Brain microvascular endothelial cell (primary cell): ENCODE measurements around the gene HOXB3.
A peak's percentile ranks its signal among the peaks of the same experiment; 100 is the strongest.

ENCODE experiments used
- DNase-seq: peaks from one replicate; pipeline ENCODE4 v3.0.0-alpha.2; 2020
- H3K27ac ChIP-seq: fragments of 250-450 bp; sonication (Bioruptor Pico); 2 replicates; pipeline ENCODE4 v1.5.1; 2020; ENCODE audit warnings: mild to moderate bottlenecking, moderate library complexity
- H3K27me3 ChIP-seq: fragments of 250-450 bp; sonication (Bioruptor Pico); replicated peaks from 2 replicates; pipeline ENCODE4 v1.5.1; 2020; ENCODE audit warnings: mild to moderate bottlenecking
- H3K36me3 ChIP-seq: fragments of 250-450 bp; sonication (Bioruptor Pico); replicated peaks from 2 replicates; pipeline ENCODE4 v1.5.1; 2020; ENCODE audit warnings: mild to moderate bottlenecking
- H3K4me3 ChIP-seq: 2 replicates; pipeline ENCODE4 v1.5.1; 2011; ENCODE audit warnings: low read depth, mild to moderate bottlenecking, control low read depth, low read length, moderate library complexity
- in situ Hi-C: cut with HindIII; loops from 2 replicates; pipeline ENCODE4 v1.10.0; 2017; ENCODE audit warnings: low sequenced_read_pairs, low pct_ligation_motif_present
- TF ChIP-seq, protein P1 (sequence below): IDR thresholded peaks from 2 replicates; pipeline ENCODE4 v1.5.1; 2011; ENCODE audit warnings: low read depth, mild to moderate bottlenecking, moderate library complexity, low read length, control low read depth, inconsistent platforms; ENCODE audit errors: missing control alignments

The HOXB3 gene

GRCh38 chr17:48596735-48597527 lies 6.9 kb upstream of the HOXB3 start:
- no peak overlapping the region for H3K27ac ChIP-seq
- no peak for DNase-seq
- H3K4me3 ChIP-seq, result peak overlapping the region; percentile 51
- TF ChIP-seq, protein P1, sequence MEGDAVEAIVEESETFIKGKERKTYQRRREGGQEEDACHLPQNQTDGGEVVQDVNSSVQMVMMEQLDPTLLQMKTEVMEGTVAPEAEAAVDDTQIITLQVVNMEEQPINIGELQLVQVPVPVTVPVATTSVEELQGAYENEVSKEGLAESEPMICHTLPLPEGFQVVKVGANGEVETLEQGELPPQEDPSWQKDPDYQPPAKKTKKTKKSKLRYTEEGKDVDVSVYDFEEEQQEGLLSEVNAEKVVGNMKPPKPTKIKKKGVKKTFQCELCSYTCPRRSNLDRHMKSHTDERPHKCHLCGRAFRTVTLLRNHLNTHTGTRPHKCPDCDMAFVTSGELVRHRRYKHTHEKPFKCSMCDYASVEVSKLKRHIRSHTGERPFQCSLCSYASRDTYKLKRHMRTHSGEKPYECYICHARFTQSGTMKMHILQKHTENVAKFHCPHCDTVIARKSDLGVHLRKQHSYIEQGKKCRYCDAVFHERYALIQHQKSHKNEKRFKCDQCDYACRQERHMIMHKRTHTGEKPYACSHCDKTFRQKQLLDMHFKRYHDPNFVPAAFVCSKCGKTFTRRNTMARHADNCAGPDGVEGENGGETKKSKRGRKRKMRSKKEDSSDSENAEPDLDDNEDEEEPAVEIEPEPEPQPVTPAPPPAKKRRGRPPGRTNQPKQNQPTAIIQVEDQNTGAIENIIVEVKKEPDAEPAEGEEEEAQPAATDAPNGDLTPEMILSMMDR, result no peak
- no peaks in the 10 kb centered on the region for H3K36me3 ChIP-seq
- in situ Hi-C loops, result no loop called here
- peaks cover 96% of the 10 kb centered on the region for H3K27me3 ChIP-seq

DNA sequence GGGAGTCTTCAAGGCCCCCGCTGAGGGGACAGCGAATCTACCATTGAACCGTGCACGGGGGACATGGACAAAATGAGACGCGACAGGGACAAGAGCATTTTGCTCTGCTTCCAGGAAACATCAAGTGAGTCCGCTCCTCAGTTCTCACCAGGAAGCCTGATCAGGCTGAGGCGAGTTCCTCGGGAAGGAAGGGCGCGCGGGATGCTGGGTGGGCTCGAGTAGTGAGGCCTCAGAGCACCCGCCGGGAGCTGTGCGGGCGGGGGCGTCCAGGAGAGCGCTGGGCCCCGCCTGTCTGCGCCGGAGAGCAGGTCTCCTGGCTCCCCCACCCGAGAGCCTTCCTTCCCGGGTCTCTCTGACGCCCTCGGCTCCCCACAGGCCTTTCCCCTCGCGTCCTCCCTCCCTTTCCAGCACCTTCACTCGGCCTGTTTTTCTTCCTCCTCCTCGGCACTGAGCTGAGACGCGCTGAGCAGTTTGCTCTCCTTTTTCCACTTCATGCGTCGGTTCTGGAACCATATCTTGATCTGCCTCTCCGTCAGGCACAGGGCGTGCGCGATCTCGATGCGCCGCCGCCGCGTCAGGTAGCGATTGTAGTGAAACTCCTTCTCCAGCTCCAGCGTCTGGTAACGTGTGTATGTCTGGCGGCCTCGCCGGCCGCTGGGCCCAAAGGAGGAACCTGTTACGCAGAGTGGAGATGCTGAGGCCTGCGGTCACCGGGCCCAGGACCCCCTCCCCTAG lies 6.1 kb upstream of the HOXB3 start:
- TF ChIP-seq, protein P1, result no peak
- Histone ChIP-seq H3K27me3 (peaks cover 96% of the 10 kb centered on the region), H3K4me3 (peak overlapping the region; percentile 51), H3K27ac (no peak overlapping the region), H3K36me3 (no peaks in the 10 kb centered on the region)
- no peak for DNase-seq
- in situ Hi-C loops, result no loop called here

DNA sequence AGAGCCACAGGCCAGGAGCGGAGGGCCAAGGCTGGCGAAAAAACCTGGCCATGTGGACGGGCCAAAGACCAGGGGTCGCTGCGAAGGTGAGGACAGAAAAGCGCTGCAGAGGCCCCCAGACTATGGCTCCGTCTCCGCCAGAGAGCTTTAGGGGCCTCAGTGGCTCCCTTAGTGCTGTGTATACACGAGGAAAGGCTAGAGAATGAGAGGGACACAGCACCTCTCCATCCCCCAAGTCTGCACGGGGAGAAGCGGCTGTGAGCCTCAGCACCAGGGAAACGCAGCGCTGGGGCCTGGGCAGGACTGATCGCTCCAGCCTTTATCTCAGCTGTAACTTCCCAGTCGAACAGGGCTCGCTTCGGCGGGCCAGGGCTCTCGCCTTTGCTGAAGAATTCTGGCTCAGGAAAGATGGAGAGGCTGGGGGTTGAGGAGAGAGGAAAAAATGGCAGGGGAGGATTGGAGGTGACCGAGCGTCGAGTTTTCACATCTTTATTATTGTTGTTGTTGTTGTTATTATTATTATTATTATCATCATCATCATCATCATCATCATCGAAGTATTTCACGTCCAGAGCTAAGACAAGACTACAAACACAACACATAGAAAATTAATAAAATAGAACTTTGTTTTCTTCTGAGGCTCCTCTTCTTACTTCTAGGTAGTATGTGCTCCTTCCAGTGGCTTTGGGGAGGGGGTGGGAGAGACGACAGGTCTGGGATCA lies 5.4 kb upstream of the HOXB3 start:
- no peaks in the 10 kb centered on the region for H3K36me3 ChIP-seq
- no peak overlapping the region for H3K27ac ChIP-seq
- in situ Hi-C loops, result no loop called here
- TF ChIP-seq, protein P1, result no peak
- H3K27me3 ChIP-seq, result peaks cover 95% of the 10 kb centered on the region
- DNase-seq, result no peak
- no peak overlapping the region for H3K4me3 ChIP-seq

GRCh38 chr17:48594538-48595277 lies 4.7 kb upstream of the HOXB3 start:
- no peak overlapping the region for H3K27ac ChIP-seq
- peaks cover 95% of the 10 kb centered on the region for H3K27me3 ChIP-seq

DNA sequence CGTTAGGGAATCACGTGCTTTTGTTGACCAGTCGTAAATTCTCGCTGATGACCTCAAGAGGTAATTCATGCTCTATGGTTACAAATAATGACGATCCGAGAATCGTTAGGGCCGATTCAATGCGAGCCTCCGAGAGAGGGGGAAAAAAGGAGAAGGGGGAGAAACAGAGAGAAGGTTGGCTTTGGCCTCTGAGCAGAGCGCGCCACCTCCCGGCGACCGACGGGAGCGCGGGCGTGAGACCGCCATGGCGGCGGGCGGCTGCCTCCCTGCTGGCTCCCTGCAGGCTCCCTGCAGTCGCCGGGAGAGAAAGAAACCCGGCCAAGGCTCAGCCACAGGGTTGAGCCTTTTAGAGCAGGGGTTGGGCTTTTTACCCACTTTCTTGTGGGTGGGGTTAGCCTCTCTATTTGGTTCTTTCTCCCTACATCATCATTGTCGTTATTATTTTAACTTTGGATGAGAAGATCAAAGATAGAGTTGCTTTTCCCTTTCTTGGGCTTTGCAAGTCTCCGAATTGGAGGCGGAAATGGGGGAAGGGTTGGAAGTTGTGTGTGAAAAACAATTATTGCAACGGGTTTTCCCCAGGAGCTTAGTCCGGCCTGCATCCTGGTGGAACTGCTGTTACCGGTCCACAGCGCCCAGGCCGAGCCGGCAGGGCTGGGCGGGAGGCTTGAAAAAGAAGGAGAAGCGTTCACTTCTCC lies 3.9 kb upstream of the HOXB3 start:
- in situ Hi-C loops, result no loop called here

More at GRCh38 chr17:48594538-48595277, 4.7 kb upstream of the HOXB3 start:
- no peaks in the 10 kb centered on the region for H3K36me3 ChIP-seq
- H3K4me3 ChIP-seq, result no peak overlapping the region
- TF ChIP-seq, protein P1, result no peak
- no peak for DNase-seq
- in situ Hi-C loops, result no loop called here

More for the DNA sequence above, 3.9 kb upstream of the HOXB3 start:
- TF ChIP-seq, protein P1, result peak; percentile 77
- Histone ChIP-seq H3K27ac (no peak overlapping the region), H3K36me3 (no peaks in the 10 kb centered on the region), H3K4me3 (peak overlapping the region; percentile 58), H3K27me3 (peaks cover 95% of the 10 kb centered on the region)
- peak; percentile 38 for DNase-seq
